Stimulated activated CD8-positive, alpha-beta memory T cell treated with anti-CD3 and anti-CD28 coated beads, Interleukin-15, amount 100 ng/mL, for 24 hours (primary cell): Measurements from ENCODE around the gene PDLIM5.

Experiments used
- DNase-seq: peaks from one replicate; pipeline ENCODE4 v3.0.0-alpha.2; 2020; ENCODE audit warnings: low read depth

Gene PDLIM5

GRCh38 chr4:94561249-94562024 lies 109.7 kb downstream of the PDLIM5 start:
- no peak for DNase-seq

DNA sequence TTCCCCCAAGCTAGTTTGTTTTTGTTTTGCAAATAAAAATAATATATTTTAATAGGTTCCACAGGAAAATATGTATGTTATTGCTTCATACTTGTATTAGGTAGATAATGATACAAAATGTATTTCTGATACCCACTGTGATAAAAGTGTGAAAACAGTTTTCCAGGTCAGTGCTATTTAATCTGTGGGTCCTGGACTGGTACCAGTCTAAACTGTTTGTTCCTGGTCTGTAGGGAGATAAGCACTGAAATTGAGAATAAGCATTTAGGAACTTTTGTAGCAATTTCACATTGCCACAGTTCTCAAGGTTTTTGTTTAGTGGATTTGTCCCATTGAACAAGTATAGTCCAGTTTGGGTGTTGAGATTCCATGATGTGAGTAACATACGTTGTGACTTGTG lies 110.5 kb downstream of the PDLIM5 start:
- no peak for DNase-seq

GRCh38 chr4:94564252-94564651 lies 112.5 kb downstream of the PDLIM5 start:
- DNase-seq: no peak

- DNase-seq: no peak
Measured at GRCh38 chr4:94566420-94566819, 114.7 kb downstream of the PDLIM5 start.

GRCh38 chr4:94567811-94568210 lies 116.1 kb downstream of the PDLIM5 start:
- no peak for DNase-seq

DNA sequence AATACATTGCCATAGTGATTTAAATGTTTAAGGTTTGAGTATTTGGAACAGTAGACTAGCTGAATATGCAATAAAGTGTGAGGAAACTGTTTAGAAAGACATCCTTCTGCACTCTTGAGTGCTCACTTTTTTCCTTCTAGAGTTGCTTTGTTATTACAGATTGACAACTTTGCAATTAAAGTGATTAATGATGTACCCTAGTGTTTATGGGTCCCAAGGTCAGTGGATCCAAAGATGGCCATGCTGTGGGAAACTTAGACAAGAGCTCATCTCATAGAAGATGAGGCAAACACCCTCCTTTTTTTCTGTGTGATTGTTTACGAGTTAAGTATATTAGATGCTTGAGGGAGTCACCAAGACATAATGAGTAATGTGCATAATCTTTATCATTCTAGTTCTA lies 118.8 kb downstream of the PDLIM5 start:
- DNase-seq: no peak

DNA sequence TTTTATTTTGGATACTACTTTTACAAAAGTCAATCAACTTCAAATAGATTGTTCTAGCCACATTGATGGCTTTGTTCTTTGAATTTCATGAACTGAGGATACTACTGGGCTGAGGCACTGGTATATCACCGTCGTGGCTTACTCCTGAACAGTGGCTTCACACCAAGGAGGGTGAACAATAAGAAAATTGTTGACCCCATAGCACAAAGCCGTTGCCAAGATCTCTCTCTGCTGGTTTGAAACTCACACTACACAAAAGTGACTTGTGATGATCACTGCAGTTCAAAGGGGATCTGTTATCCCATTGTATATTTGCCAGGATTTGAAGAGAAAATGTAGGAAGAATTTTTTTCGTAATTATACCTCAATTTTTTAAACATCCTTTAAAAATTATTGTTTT lies 119.6 kb downstream of the PDLIM5 start:
- DNase-seq: no peak

DNA sequence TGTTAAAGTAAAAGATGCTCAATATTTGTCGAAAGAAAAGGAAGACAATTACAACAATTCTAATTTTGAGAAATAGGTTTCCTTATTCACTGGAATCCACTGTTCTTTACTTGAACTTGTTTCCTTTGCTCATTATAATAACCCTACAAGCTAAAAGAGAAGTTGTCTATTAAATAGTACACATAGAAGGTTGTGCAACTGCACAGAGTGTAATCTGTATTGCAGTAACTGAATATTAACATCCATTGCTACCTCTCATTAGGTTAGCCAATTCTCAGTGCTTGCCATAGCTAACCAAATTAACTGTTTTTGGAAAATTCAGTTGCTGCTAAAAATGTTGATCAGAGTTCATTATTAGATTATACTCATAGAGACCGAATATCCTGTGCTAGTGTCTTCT lies 120.0 kb downstream of the PDLIM5 start:
- DNase-seq: no peak

DNA sequence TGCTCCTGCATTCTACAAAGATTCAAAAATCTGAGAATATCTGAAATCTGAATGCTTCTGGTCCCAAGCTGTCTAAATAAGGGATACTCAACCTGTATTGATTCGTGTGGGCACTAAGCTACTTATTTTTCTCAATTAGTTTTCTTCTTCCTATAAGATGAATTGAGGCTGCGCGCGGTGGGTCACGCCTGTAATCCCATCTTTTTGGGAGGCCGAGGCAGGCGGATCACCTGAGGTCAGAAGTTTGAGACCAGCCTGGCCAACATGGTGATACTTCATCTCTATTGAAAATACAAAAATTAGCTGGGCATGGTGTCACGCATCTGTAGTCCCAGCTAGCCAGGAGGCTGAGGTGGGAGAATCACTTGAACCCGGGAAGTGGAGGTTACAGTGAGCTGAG lies 122.3 kb downstream of the PDLIM5 start:
- no peak for DNase-seq

- no peak for DNase-seq
Measured at GRCh38 chr4:94574616-94575015, 122.9 kb downstream of the PDLIM5 start.

DNA sequence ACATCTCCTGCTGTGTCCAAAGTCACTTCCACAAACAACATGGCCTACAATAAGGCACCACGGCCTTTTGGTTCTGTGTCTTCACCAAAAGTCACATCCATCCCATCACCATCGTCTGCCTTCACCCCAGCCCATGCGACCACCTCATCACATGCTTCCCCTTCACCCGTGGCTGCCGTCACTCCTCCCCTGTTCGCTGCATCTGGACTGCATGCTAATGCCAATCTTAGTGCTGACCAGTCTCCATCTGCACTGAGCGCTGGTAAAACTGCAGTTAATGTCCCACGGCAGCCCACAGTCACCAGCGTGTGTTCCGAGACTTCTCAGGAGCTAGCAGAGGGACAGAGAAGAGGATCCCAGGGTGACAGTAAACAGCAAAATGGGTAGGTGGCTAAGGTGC lies 123.9 kb downstream of the PDLIM5 start:
- DNase-seq: no peak

- no peak for DNase-seq
Measured at GRCh38 chr4:94576210-94576609, 124.5 kb downstream of the PDLIM5 start.

DNA sequence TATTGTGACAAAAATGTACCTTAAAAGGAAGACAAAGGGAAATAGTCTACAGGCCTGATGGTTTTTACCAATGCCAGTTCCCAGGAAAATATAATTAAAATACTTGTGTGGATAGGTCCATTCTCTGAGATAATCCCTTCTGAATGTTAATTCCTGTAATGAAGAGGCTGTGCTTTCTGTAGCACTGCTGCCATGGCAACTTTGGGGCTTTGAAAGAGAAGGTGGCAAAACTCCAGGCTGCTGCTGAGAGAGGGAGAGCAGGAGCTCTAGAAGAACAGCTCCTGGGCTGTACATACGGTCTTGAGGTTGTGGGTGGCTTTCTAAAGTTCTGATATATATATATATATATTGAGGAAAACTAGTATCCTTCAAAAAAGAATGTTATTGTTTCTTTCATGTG lies 125.4 kb downstream of the PDLIM5 start:
- no peak for DNase-seq

DNA sequence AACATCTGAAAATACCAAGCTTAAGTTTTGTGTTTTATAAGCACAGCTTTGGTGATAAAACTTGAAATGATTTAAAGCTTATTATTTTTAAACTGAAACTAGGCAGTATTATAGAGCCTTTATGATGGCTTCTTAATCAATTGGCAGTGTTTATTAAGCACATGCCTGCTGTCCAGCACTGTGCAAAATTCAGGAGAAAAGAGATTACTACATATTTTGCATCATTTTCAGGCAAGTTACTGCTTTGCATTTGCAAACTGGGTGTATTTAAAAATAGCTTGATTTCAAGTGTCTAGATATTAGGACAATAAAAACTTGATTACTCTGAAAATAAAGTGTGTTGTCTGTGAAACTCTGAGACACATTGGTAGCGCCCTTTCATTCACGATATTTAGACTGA lies 126.5 kb downstream of the PDLIM5 start:
- DNase-seq: no peak

GRCh38 chr4:94581766-94582165 lies 130.0 kb downstream of the PDLIM5 start:
- DNase-seq: no peak

GRCh38 chr4:94582517-94582916 lies 130.8 kb downstream of the PDLIM5 start:
- no peak for DNase-seq

DNA sequence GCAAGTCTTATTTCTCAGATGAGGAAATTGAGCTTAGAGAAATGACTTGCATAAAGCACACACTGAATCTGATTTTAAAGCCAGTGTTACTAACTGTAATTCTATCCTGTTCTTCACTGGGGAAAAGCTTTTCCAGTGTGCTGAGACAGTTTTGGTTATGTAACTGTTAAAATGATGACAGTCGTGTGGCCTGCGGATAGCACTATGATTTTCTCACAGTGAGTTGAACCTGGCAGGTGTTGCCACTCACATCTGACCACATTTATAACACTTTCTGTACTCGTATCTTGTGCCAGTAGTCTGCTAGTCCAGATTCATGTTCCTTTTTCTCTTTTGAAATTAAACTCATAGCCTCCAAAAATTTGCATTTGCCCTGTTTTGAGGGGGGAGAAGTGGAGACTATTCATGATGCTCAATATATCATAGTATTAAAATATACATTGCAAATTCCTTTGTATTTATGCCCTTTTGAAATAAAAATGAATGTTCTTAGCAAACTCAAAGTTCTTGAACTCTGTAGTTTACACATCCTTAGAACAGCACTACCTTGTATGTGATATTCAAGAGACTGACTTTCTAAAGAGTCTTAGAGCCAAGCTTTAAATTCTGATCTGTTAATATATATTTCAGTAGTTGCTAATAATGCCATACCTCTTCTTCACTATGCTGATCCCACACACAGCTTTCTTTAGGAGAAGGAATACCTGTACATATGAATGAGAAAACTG lies 132.3 kb downstream of the PDLIM5 start:
- no peak for DNase-seq

DNA sequence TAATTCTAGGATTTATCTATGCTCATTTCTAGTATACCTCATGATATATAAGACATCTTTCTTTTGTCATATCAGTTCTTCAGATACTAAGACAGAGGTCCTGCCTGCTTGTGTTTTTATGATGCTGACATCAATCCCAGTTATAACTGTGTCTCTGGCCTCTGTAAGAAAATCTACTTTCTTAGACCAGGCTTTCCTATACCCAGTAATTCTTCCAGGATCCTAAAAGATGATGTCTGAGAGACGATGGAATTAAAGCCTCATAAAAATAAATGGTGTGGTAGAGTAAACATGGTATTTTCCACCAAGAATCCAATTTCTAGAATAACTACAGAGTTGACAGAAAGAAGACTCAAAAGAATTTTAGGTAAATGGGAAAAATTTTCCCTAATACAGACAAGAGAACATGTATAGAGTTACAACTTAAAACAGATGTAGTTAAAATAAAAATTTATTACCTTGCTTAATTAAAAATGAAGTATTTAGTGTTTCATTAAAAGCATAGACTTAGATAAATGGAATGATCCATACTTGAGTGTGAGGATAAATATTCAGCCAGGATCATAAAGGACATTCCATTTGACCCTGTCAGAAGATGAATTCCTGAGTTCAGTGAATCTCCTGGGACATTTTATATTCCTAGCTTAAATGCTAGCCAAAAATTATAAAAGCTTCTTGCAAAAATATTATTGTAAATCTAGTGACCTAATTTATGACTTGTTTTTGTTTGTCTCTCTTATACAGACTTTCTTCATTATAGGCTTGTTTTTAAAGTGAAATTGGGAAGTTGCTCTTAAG lies 137.4 kb downstream of the PDLIM5 start:
- no peak for DNase-seq

- DNase-seq: no peak
Measured at GRCh38 chr4:94590493-94590892, 138.8 kb downstream of the PDLIM5 start.

GRCh38 chr4:94591289-94591688 lies 139.5 kb downstream of the PDLIM5 start:
- no peak for DNase-seq

GRCh38 chr4:94595013-94595412 lies 143.3 kb downstream of the PDLIM5 start:
- no peak for DNase-seq

DNA sequence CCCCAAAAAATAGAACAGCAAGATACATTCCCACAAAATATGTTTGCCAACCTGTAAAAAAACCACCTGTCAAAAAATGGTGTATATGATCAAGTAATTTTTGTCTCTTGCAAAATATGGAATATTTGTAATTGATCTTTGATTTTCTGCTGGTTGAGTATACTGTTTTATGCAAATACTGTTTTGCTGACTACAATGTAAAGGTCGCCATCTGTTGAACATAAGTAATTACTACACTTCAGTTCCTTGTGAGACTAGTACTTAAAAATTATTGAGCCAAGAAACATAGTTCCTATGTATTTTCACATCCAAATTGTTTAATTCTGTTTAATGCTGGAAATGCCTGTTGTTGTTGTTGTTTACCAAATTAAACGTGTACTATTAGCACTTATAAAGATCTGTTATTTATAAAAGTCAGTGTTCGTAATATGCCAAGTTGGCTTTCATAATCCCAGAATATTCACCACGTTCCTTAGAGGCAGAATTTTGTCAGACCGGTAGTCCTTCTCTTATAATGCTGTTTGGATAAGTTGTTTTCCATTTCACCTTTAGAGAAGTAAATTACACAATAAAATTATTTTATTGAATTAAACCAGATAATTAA lies 144.2 kb downstream of the PDLIM5 start:
- no peak for DNase-seq
